Uterus (tissue), 2 donors: ENCODE data around the gene GPSM1.

Experiments
- POLR2A ChIP-seq, 2 donors: fragments of 450-650 bp; IDR thresholded peaks; one replicate each; pipeline ENCODE4 v1.6.1; 2016; ENCODE audit warnings: antibody characterized with exemption in 2 of 2, mild to moderate bottlenecking in 1 of 2, moderate library complexity in 1 of 2
- TF ChIP-seq, protein P1 (sequence below), 4 experiments: fragments of 200-600 bp in 2 of 4; fragments of 450-650 bp in 2 of 4; sonication (generic) in 2 of 4; IDR thresholded peaks; one replicate each; pipeline ENCODE4 v1.5.1; 2016 to 2019; ENCODE audit warnings: antibody characterized with exemption in 4 of 4, mild to moderate bottlenecking in 2 of 4, moderate library complexity in 1 of 4

DNA sequence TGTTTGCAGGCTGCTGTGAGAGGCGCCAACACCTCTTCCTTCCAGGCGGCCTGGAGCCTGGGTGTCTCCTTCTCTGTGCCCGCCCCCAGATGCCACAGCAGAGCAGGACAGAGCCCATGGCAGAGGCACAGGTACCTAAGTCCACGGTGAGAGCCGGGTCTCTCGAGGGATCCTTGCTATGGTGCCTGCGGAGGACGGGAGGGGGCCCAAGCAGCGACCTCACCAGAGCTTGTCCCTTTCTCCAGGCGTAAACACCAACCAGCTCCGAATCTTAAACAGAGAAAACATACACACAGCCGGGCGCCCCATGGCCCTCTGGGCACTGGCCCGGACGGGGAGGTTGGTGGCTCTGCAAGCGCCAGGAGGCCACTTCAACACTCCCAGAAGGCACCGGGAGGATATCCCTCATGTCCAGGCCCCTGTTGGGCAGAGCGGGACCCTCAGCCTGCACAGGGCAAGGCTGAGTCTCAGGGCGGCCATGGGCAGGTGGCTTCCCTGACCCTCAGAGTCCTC is 35.3 kb upstream of the GPSM1 start:
- TF ChIP-seq, protein P1, sequence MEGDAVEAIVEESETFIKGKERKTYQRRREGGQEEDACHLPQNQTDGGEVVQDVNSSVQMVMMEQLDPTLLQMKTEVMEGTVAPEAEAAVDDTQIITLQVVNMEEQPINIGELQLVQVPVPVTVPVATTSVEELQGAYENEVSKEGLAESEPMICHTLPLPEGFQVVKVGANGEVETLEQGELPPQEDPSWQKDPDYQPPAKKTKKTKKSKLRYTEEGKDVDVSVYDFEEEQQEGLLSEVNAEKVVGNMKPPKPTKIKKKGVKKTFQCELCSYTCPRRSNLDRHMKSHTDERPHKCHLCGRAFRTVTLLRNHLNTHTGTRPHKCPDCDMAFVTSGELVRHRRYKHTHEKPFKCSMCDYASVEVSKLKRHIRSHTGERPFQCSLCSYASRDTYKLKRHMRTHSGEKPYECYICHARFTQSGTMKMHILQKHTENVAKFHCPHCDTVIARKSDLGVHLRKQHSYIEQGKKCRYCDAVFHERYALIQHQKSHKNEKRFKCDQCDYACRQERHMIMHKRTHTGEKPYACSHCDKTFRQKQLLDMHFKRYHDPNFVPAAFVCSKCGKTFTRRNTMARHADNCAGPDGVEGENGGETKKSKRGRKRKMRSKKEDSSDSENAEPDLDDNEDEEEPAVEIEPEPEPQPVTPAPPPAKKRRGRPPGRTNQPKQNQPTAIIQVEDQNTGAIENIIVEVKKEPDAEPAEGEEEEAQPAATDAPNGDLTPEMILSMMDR (IDR thresholded peaks at IDR 0.05), result no peak
- TF ChIP-seq POLR2A (IDR thresholded peaks at IDR 0.05), result no peak
